Liver (tissue), 9 donors: ENCODE data around the gene CCDC6. TPM values are rescaled to one million over a fixed set of nuclear protein-coding genes. Genes with fewer than 3 reads are reported as not detected.

Source experiments
- DNase-seq: peaks from one replicate; pipeline ENCODE4 v3.0.0-alpha.2; 2017; ENCODE audit warnings: low spot score
- H3K27ac ChIP-seq, 2 donors: one replicate each; pipeline ENCODE4 v1.7.0; 2013; ENCODE audit warnings: inconsistent platforms in 2 of 2, low read length in 2 of 2, control low read depth in 1 of 2, low read depth in 1 of 2, mild to moderate bottlenecking in 1 of 2
- H3K27me3 ChIP-seq, 4 donors: one replicate each; pipeline versions ENCODE4 v1.6.1 to v1.7.0; 2013; ENCODE audit warnings: low read length in 3 of 4, inconsistent platforms in 1 of 4, mild to moderate bottlenecking in 1 of 4, moderate library complexity in 1 of 4; ENCODE audit not compliant: control insufficient read depth in 4 of 4, insufficient read depth in 4 of 4
- H3K36me3 ChIP-seq, 4 donors: one replicate each; pipeline versions ENCODE4 v1.6.1 to v1.7.0; 2013; ENCODE audit warnings: low read length in 3 of 4, mild to moderate bottlenecking in 3 of 4, low read depth in 1 of 4, moderate library complexity in 1 of 4; ENCODE audit not compliant: control insufficient read depth in 4 of 4, insufficient read depth in 3 of 4
- H3K4me1 ChIP-seq, 4 donors: one replicate each; pipeline versions ENCODE4 v1.6.1 to v1.7.0; 2013; ENCODE audit warnings: low read length in 3 of 4, mild to moderate bottlenecking in 3 of 4, moderate library complexity in 1 of 4; ENCODE audit not compliant: control insufficient read depth in 4 of 4, insufficient read depth in 4 of 4
- H3K4me3 ChIP-seq, 3 donors: one replicate each; pipeline versions ENCODE4 v1.6.1 to v1.7.0; 2013; ENCODE audit warnings: low read length in 3 of 3, control low read depth in 1 of 3, low read depth in 1 of 3, mild to moderate bottlenecking in 1 of 3
- H3K9ac ChIP-seq, 2 donors: one replicate each; pipeline ENCODE4 v1.7.0; 2013; ENCODE audit warnings: low read length in 2 of 2, mild to moderate bottlenecking in 2 of 2, moderate library complexity in 2 of 2, control low read depth in 1 of 2, low read depth in 1 of 2
- H3K9me3 ChIP-seq, 4 donors: one replicate each; pipeline versions ENCODE4 v1.6.1 to v1.7.0; 2013; ENCODE audit warnings: low read length in 3 of 4; ENCODE audit not compliant: control insufficient read depth in 4 of 4
- EGR1 ChIP-seq, 2 donors: IDR thresholded peaks; 2 replicates each; pipeline ENCODE4 v1.6.1; 2016 to 2018; ENCODE audit warnings: antibody characterized with exemption in 2 of 2, low read depth in 2 of 2
- FOXA1 ChIP-seq: IDR thresholded peaks from 2 replicates; pipeline ENCODE4 v1.6.1; 2016; ENCODE audit warnings: antibody characterized with exemption
- GABPA ChIP-seq, 2 donors: IDR thresholded peaks in 1 of 2; conservative IDR thresholded peaks in 1 of 2; 2 replicates each; pipeline ENCODE4 v1.6.1; 2016; ENCODE audit warnings: antibody characterized with exemption in 2 of 2, mild to moderate bottlenecking in 1 of 2, moderate library complexity in 1 of 2
- HNF4A ChIP-seq, 2 donors: conservative IDR thresholded peaks; 2 replicates each; pipeline ENCODE4 v1.6.1; 2016; ENCODE audit warnings: antibody characterized with exemption in 2 of 2, mild to moderate bottlenecking in 2 of 2
- JUND ChIP-seq, 2 donors: IDR thresholded peaks; 2 replicates each; pipeline ENCODE4 v1.6.1; 2016; ENCODE audit warnings: antibody characterized with exemption in 2 of 2
- MAX ChIP-seq: IDR thresholded peaks from 2 replicates; pipeline ENCODE4 v1.6.1; 2016; ENCODE audit warnings: antibody characterized with exemption
- RAD21 ChIP-seq, 2 donors: IDR thresholded peaks; 2 replicates each; pipeline ENCODE4 v1.6.1; 2016; ENCODE audit warnings: antibody characterized with exemption in 2 of 2, mild to moderate bottlenecking in 2 of 2
- REST ChIP-seq: IDR thresholded peaks from 2 replicates; pipeline ENCODE4 v1.6.1; 2016; ENCODE audit warnings: antibody characterized with exemption, mild to moderate bottlenecking
- RXRA ChIP-seq, 2 donors: IDR thresholded peaks; 2 replicates each; pipeline ENCODE4 v1.6.1; 2017 to 2018; ENCODE audit warnings: antibody characterized with exemption in 2 of 2, mild to moderate bottlenecking in 1 of 2
- TAF1 ChIP-seq: conservative IDR thresholded peaks from 2 replicates; pipeline ENCODE4 v1.6.1; 2016; ENCODE audit warnings: antibody characterized with exemption, mild to moderate bottlenecking
- ZBTB33 ChIP-seq: IDR thresholded peaks from 2 replicates; pipeline ENCODE4 v1.6.1; 2016; ENCODE audit warnings: antibody characterized with exemption
- WGBS: extraction: QIAGEN DNeasy Blood & Tissue Kit; methylation state at CpG from one replicate; pipeline ENCODE4 v1.1.7; 2013; 5-methylcytosine and 5-hydroxymethylcytosine counted together
- polyA plus RNA-seq, 2 donors: library from polyadenylated mRNA; stranded (reverse) in 1 of 2; unstranded in 1 of 2; fragments of 200-250 nt in 1 of 2; fragments of >200 nt in 1 of 2; fragmentation: Nextera tagmentation in 1 of 2; extraction: Ambion mirVana in 1 of 2; gene quantifications; one replicate each; pipeline versions ENCODE4 v1.2.1 to v1.2.3, GENCODE V29; 2013 to 2015
- total RNA-seq, 2 donors: library from RNA; depleted of rRNA; stranded (reverse); fragments of >200 nt; gene quantifications; one replicate each; pipeline ENCODE4 v1.2.3, GENCODE V29; 2014
- donor health status: healthy.
- donor health status: healthy.
- donor health status: healthy.
- donor health status: healthy.
- donor health status: healthy.

The CCDC6 gene
- total and polyA plus RNA-seq, 4 donors, result 4.7 to 14.3 (median 8.8) TPM

- TF ChIP-seq REST, result no peak
Observed at GRCh38 chr10:59757966-59758365, 148.4 kb downstream of the CCDC6 start (continued).

GRCh38 chr10:59754951-59755350 is 151.4 kb downstream of the CCDC6 start:
- DNase-seq, result no peak
- WGBS, result 94% methylated on average over 4 of the region's 4 CpGs
- Histone ChIP-seq H3K9ac (no peak overlapping the region), H3K4me1 (no peaks in the 10 kb centered on the region), H3K27ac (no peak overlapping the region), H3K9me3 (peaks cover 0 to 1% (median 0%) of the 10 kb centered on the region in 4 donors), H3K4me3 (no peak overlapping the region), H3K27me3 (peaks cover 0 to 7% (median 0%) of the 10 kb centered on the region in 4 donors), H3K36me3 (no peaks in the 10 kb centered on the region)
- no peak for TF ChIP-seq REST
- TF ChIP-seq FOXA1, result no peak
- no peak for TF ChIP-seq JUND (IDR thresholded peaks at IDR 0.05)
- no peak for TF ChIP-seq MAX
- no peak for TF ChIP-seq GABPA (IDR thresholded peaks at IDR 0.05 in 1 of 2, conservative IDR thresholded peaks at IDR 0.05 in 1 of 2)
- no peak for TF ChIP-seq EGR1 (IDR thresholded peaks at IDR 0.05; ENCODE audit: low read depth in 2 of 2)

- no peak for DNase-seq
- Histone ChIP-seq H3K27ac (no peak within 1 kb of the TSS), H3K4me1 (no peaks in the 10 kb centered on the region), H3K36me3 (no peaks in the 10 kb centered on the region), H3K27me3 (peaks cover 0 to 7% (median 0%) of the 10 kb centered on the region in 4 donors), H3K9ac (no peak within 1 kb of the TSS), H3K4me3 (no peak within 1 kb of the TSS), H3K9me3 (no peaks in the 10 kb centered on the region)
- TF ChIP-seq ZBTB33, result no peak
- TF ChIP-seq RAD21 (IDR thresholded peaks at IDR 0.05), result no peak
- no peak for TF ChIP-seq RXRA (IDR thresholded peaks at IDR 0.05)
- no peak for TF ChIP-seq TAF1
- TF ChIP-seq HNF4A (conservative IDR thresholded peaks at IDR 0.05), result no peak
- 63% methylated on average over 3 of the region's 3 CpGs for WGBS
Observed at GRCh38 chr10:59753267-59753666, 153.1 kb downstream of the CCDC6 start, which contains the start of gene MRLN. MRLN (minus strand) TSS chr10:59753455.
